ENCODE measurements around the gene CDHR3. TPM values are rescaled to one million over a fixed set of nuclear protein-coding genes. Genes with fewer than 3 reads are reported as not detected.

The CDHR3 gene
- total and polyA plus RNA-seq, 2 of the 8 experiments (the other 6 are each of a cell fraction or from before 2014, with no cell fraction given): 6.4 to 6.8 TPM

DNA sequence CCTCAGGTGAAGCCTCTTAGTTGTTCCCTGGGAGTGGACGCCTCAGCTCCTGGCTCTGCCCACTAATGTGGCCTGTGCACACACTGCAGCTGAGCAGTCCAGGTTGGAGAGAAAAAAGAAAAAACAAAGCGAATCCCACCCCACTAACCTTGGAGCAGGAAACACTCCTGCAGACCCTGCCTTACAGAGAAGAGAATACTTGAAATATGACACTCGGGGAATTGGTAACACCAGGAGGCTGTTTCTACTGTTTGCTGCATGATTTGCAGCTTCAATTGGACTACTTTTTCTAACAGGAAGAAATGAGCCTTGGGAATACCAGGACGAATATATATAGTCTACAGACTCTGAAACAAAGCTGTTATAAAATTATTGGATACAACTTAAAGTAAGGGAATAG, 22.2 kb downstream of the CDHR3 start:
- no peak overlapping the region for H3K14ac ChIP-seq (ENCODE audit: insufficient read length)
- no peak for FAIRE-seq
- no peak overlapping the region for H4K91ac ChIP-seq (replicated peaks; ENCODE audit: insufficient read length, low read length)

More for the DNA sequence above, 22.2 kb downstream of the CDHR3 start:
- H3K27me3 ChIP-seq (replicated peaks in 1 of 4; ENCODE audit: control insufficient read depth in 3 of 4, extremely low read depth in 1 of 4, insufficient read depth in 3 of 4, low read length in 3 of 4): no peaks in the 10 kb centered on the region
- no peaks in the 10 kb centered on the region for H3K79me1 ChIP-seq (ENCODE audit: low read depth, low read length)
- H2AK5ac ChIP-seq (ENCODE audit: low read depth, low read length): no peak overlapping the region
- WGBS, 2 experiments (ENCODE audit: extremely low coverage in 1 of 2, insufficient coverage in 1 of 2, insufficient read length in 1 of 2, insufficient replicate concordance in 2 of 2, low coverage in 1 of 2, low lambda C conversion rate in 2 of 2, missing lambda C conversion rate in 1 of 2): 39% methylated on average over 4 of the region's 4 CpGs; no CpG with 5 or more reads in 1 of the 2 experiments
- no peak overlapping the region; the same call in 1 of the 2 replicates for H4K8ac ChIP-seq (ENCODE audit: extremely low read depth, insufficient read depth, low read length)
- peak overlapping the region; percentile 7 to 28; a peak in 3 of 4 replicates for H3K4me2 ChIP-seq (ENCODE audit: insufficient read depth in 1 of 2, low read depth in 2 of 2, low read length in 2 of 2)
- ChIA-PET POLR2A (ENCODE audit: partially characterized antibody) (no interaction called here), CTCF (ENCODE audit: partially characterized antibody) (interaction anchor here (0.7 to 3.9 kb wide), 13 partner anchors 9 to 110 kb away, joined by 3 to 14 read pairs (median 5); no protein-coding TSS in a partner anchor)
- no peak for DNase-seq (ENCODE audit: low read depth in 1 of 2, low spot score in 2 of 2)
- 0 out of 2 replicates have a peak overlapping the region, but pooled peaks have one; percentile 2 for H2AFZ ChIP-seq (ENCODE audit: low read length)
- H3K4ac ChIP-seq (replicated peaks; ENCODE audit: insufficient read length, low read depth, low read length): no peak overlapping the region
- H2BK12ac ChIP-seq (ENCODE audit: low read depth, low read length): peak overlapping the region; percentile 41; the same call in 1 of the 2 replicates
- H3K27ac ChIP-seq (ENCODE audit: low read depth, low read length): no peak overlapping the region
- H2BK15ac ChIP-seq (ENCODE audit: low read length): no peak overlapping the region
- H3K9me3 ChIP-seq (ENCODE audit: insufficient read depth in 2 of 2, low read depth in 1 of 2, low read length in 1 of 2): no peaks in the 10 kb centered on the region
- no peaks in the 10 kb centered on the region for H3K36me3 ChIP-seq (ENCODE audit: control insufficient read depth in 2 of 4, insufficient read depth in 4 of 4, low read length in 3 of 4)
- no peak overlapping the region for H3K4me3 ChIP-seq (ENCODE audit: extremely low read depth in 1 of 4, insufficient read depth in 2 of 4, low read depth in 3 of 4, low read length in 4 of 4)
- no peaks in the 10 kb centered on the region; the same call in 1 of the 2 replicates for H3K23me2 ChIP-seq (ENCODE audit: low read depth, low read length)
- no peak overlapping the region for H2BK120ac ChIP-seq (replicated peaks; ENCODE audit: low read depth, low read length)
- peaks cover 8 to 35% (median 32%) of the 10 kb centered on the region in 4 experiments for H3K4me1 ChIP-seq (replicated peaks in 1 of 4; ENCODE audit: control insufficient read depth in 3 of 4, insufficient read depth in 4 of 4, low read length in 3 of 4)
- no peak overlapping the region for H3K56ac ChIP-seq (replicated peaks; ENCODE audit: insufficient read length, low read depth, low read length)
- H4K20me1 ChIP-seq (replicated peaks in 1 of 2; ENCODE audit: control insufficient read depth in 1 of 2, insufficient read depth in 2 of 2, low read length in 2 of 2): no peaks in the 10 kb centered on the region
- TF ChIP-seq BACH1 (IDR thresholded peaks at IDR 0.05; ENCODE audit: low read length): no peak
- TF ChIP-seq, protein P1, sequence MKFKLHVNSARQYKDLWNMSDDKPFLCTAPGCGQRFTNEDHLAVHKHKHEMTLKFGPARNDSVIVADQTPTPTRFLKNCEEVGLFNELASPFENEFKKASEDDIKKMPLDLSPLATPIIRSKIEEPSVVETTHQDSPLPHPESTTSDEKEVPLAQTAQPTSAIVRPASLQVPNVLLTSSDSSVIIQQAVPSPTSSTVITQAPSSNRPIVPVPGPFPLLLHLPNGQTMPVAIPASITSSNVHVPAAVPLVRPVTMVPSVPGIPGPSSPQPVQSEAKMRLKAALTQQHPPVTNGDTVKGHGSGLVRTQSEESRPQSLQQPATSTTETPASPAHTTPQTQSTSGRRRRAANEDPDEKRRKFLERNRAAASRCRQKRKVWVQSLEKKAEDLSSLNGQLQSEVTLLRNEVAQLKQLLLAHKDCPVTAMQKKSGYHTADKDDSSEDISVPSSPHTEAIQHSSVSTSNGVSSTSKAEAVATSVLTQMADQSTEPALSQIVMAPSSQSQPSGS (IDR thresholded peaks at IDR 0.05; ENCODE audit: low read length): no peak
- no peak for TF ChIP-seq CHD1 (IDR thresholded peaks at IDR 0.05; ENCODE audit: low read depth, low read length)
- TF ChIP-seq JUND (IDR thresholded peaks at IDR 0.05; ENCODE audit: low read length): no peak
- TF ChIP-seq KDM5A (IDR thresholded peaks at IDR 0.05; ENCODE audit: low read length): no peak
- TF ChIP-seq SUZ12 (IDR thresholded peaks at IDR 0.05; ENCODE audit: low read length): no peak
- TF ChIP-seq YY1 (IDR thresholded peaks at IDR 0.05; ENCODE audit: low read depth, low read length): no peak
- no peak for TF ChIP-seq CHD2 (IDR thresholded peaks at IDR 0.05; ENCODE audit: low read length)
- no peak for TF ChIP-seq POU5F1 (IDR thresholded peaks at IDR 0.05; ENCODE audit: low read depth, low read length)
- no peak for TF ChIP-seq JUN (IDR thresholded peaks at IDR 0.05; ENCODE audit: low read depth, low read length)
- no peak for TF ChIP-seq RNF2 (IDR thresholded peaks at IDR 0.05; ENCODE audit: borderline replicate concordance, low read depth, low read length, missing control alignments, poor library complexity, severe bottlenecking)
- no peak for TF ChIP-seq TAF1 (IDR thresholded peaks at IDR 0.05; ENCODE audit: low read depth, low read length)
- 0 out of 2 replicates have a peak overlapping the region, but pooled peaks have one; percentile 36 for H2BK5ac ChIP-seq (ENCODE audit: low read depth, low read length)
- H2BK20ac ChIP-seq (ENCODE audit: low read length): peak overlapping the region; percentile 91
- H3K18ac ChIP-seq (ENCODE audit: extremely low read depth, low read length): no peak overlapping the region
- H3K9ac ChIP-seq (replicated peaks in 1 of 4; ENCODE audit: extremely low read depth in 1 of 4, low read depth in 3 of 4, low read length in 3 of 4): no peak overlapping the region
- H3K79me2 ChIP-seq (ENCODE audit: control insufficient read depth in 1 of 2, insufficient read depth in 2 of 2, low read length in 2 of 2): no peaks in the 10 kb centered on the region
- H4K5ac ChIP-seq (ENCODE audit: insufficient read length, low read depth, low read length): no peak overlapping the region
- H3K23ac ChIP-seq (ENCODE audit: insufficient read length): no peak overlapping the region
